ENCODE results near the gene CFAP77. TPM values are rescaled to one million over a fixed set of nuclear protein-coding genes. Genes with fewer than 3 reads are reported as not detected.

Gene CFAP77
- total and polyA plus RNA-seq, 2 of the 4 experiments (the other 2 are of a cell fraction) = not detected

DNA sequence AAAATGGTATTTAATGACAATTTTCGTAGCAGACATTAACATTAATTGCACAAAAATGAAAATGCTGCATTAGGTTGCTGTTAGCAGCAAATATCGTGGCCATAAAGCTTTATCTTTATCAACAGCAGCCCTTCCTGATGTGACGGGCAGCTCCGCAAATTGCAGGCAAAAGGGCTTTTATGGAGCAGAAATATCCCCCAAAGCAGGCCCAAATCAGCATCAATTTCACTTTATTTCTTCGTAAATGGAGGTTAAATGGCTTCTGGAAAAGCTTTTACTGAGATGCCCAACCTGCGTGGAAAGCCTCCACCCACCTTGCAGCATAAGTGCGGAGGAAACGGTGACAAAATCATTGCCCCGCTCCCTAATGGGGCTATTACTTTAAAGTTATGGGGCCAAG lies 94.5 kb downstream of the CFAP77 start:
- ATAC-seq (ENCODE audit: low read depth) = no peak
- Histone ChIP-seq H4K5ac (ENCODE audit: low read depth, low read length) (no peak overlapping the region), H2AK5ac (ENCODE audit: low read depth, low read length) (no peak overlapping the region), H2AK9ac (replicated peaks; ENCODE audit: low read depth, low read length, poor library complexity) (no peak overlapping the region), H4K91ac (ENCODE audit: insufficient read depth, low read depth, low read length) (no peak overlapping the region), H3K79me1 (ENCODE audit: low read depth in 1 of 2, low read length in 2 of 2) (no peaks in the 10 kb centered on the region), H3K27ac (ENCODE audit: insufficient read depth, low read length) (no peak overlapping the region), H3K4me3 (ENCODE audit: insufficient read depth, low read depth, low read length) (no peak overlapping the region), H3K18ac (ENCODE audit: low read depth, low read length) (no peak overlapping the region), H2BK5ac (ENCODE audit: low read depth, low read length, poor library complexity, severe bottlenecking) (no peak overlapping the region), H4K8ac (ENCODE audit: low read depth in 2 of 2, low read length in 2 of 2) (no peak overlapping the region), H2BK20ac (ENCODE audit: low read depth, low read length) (no peak overlapping the region), H2AFZ (replicated peaks; ENCODE audit: low read length, poor library complexity) (no peak overlapping the region), H4K20me1 (ENCODE audit: insufficient read depth, low read length) (no peaks in the 10 kb centered on the region), H3K23ac (ENCODE audit: low read depth, low read length) (no peak overlapping the region), H3K4me2 (ENCODE audit: low read depth, low read length) (no peak overlapping the region), H3K9me3 (ENCODE audit: control insufficient read depth, insufficient read depth, low read length) (no peaks in the 10 kb centered on the region), H3K14ac (replicated peaks; ENCODE audit: low read depth, low read length) (no peak overlapping the region), H3K4me1 (ENCODE audit: control insufficient read depth, insufficient read depth, low read length) (no peaks in the 10 kb centered on the region), H2BK15ac (ENCODE audit: low read depth, low read length) (no peak overlapping the region), H3K9ac (ENCODE audit: low read depth, low read length) (no peak overlapping the region), H2BK120ac (ENCODE audit: low read depth, low read length) (no peak overlapping the region), H3K4ac (ENCODE audit: low read depth, low read length) (no peak overlapping the region), H3K36me3 (ENCODE audit: control insufficient read depth, insufficient read depth, low read length) (no peaks in the 10 kb centered on the region), H3K9me1 (ENCODE audit: insufficient read depth, low read length) (no peaks in the 10 kb centered on the region), H3K27me3 (ENCODE audit: control insufficient read depth, insufficient read depth, low read length) (peaks cover 53% of the 10 kb centered on the region), H3K56ac (ENCODE audit: extremely low read depth, insufficient read depth, low read length) (no peak overlapping the region)
- no CpG with 5 or more reads among the region's 9 CpGs for WGBS, 2 experiments (ENCODE audit: extremely low coverage in 2 of 2, insufficient read length in 1 of 2)
- CTCF ChIA-PET = no interaction called here
- TF ChIP-seq USF2 (IDR thresholded peaks at IDR 0.05; ENCODE audit: low read depth, low read length) (no peak), MAFK (IDR thresholded peaks at IDR 0.05; ENCODE audit: low read depth, low read length) (no peak), FOS (IDR thresholded peaks at IDR 0.05; ENCODE audit: low read depth, low read length) (no peak), CHD1 (IDR thresholded peaks at IDR 0.05; ENCODE audit: low read depth, low read length) (no peak), SMC3 (IDR thresholded peaks at IDR 0.05; ENCODE audit: low read depth, low read length) (no peak), BHLHE40 (IDR thresholded peaks at IDR 0.05; ENCODE audit: low read depth, low read length) (no peak), POLR2A (IDR thresholded peaks at IDR 0.05; ENCODE audit: low read depth, low read length) (no peak), RCOR1 (IDR thresholded peaks at IDR 0.05; ENCODE audit: insufficient replicate concordance, low read length) (no peak), CEBPB (IDR thresholded peaks at IDR 0.05; ENCODE audit: low read depth, low read length) (no peak), RFX5 (IDR thresholded peaks at IDR 0.05; ENCODE audit: low read depth, low read length) (no peak), NFE2L2 (IDR thresholded peaks at IDR 0.05; ENCODE audit: low read depth, low read length) (no peak), MXI1 (IDR thresholded peaks at IDR 0.05; ENCODE audit: borderline replicate concordance, low read depth, low read length) (no peak), RAD21 (IDR thresholded peaks at IDR 0.05; ENCODE audit: low read length) (no peak), MAZ (IDR thresholded peaks at IDR 0.05; ENCODE audit: borderline replicate concordance, low read depth, low read length) (no peak)
- TF ChIP-seq, protein P1, sequence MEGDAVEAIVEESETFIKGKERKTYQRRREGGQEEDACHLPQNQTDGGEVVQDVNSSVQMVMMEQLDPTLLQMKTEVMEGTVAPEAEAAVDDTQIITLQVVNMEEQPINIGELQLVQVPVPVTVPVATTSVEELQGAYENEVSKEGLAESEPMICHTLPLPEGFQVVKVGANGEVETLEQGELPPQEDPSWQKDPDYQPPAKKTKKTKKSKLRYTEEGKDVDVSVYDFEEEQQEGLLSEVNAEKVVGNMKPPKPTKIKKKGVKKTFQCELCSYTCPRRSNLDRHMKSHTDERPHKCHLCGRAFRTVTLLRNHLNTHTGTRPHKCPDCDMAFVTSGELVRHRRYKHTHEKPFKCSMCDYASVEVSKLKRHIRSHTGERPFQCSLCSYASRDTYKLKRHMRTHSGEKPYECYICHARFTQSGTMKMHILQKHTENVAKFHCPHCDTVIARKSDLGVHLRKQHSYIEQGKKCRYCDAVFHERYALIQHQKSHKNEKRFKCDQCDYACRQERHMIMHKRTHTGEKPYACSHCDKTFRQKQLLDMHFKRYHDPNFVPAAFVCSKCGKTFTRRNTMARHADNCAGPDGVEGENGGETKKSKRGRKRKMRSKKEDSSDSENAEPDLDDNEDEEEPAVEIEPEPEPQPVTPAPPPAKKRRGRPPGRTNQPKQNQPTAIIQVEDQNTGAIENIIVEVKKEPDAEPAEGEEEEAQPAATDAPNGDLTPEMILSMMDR (conservative IDR thresholded peaks at IDR 0.05; ENCODE audit: low read depth, low read length) = no peak
- TF ChIP-seq, protein P2, sequence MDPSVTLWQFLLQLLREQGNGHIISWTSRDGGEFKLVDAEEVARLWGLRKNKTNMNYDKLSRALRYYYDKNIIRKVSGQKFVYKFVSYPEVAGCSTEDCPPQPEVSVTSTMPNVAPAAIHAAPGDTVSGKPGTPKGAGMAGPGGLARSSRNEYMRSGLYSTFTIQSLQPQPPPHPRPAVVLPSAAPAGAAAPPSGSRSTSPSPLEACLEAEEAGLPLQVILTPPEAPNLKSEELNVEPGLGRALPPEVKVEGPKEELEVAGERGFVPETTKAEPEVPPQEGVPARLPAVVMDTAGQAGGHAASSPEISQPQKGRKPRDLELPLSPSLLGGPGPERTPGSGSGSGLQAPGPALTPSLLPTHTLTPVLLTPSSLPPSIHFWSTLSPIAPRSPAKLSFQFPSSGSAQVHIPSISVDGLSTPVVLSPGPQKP (IDR thresholded peaks at IDR 0.05; ENCODE audit: borderline replicate concordance, low read depth, low read length) = no peak
- no peak for DNase-seq
- POLR2A ChIA-PET (ENCODE audit: unreplicated experiment) = no interaction called here
- intact Hi-C loops (cut with micrococcal nuclease) = loop anchor here (10.0 kb wide), 1 partner anchor 90 kb away; the partner anchor contains the start of gene CFAP77
- dilution Hi-C loops (cut with HindIII; ENCODE audit: low sequenced_read_pairs, unreplicated experiment) = no loop called here
- in situ Hi-C loops (cut with MboI; ENCODE audit: low sequenced_read_pairs) = no loop called here
- BruUV-seq (replicated peaks) = no TSS peak
